Testis (tissue), 2 donors: ENCODE measurements around the gene PDE6H.

ENCODE experiments used
- POLR2A ChIP-seq: fragments of 450-650 bp; IDR thresholded peaks from one replicate; pipeline ENCODE4 v1.6.1; 2017; ENCODE audit warnings: antibody characterized with exemption, mild to moderate bottlenecking, moderate library complexity
- TF ChIP-seq, protein P1 (sequence below), 3 experiments: fragments of 450-650 bp in 2 of 3; fragments of 200-600 bp in 1 of 3; sonication (generic) in 1 of 3; IDR thresholded peaks; one replicate each; pipeline ENCODE4 v1.5.1; 2016 to 2019; ENCODE audit warnings: antibody characterized with exemption in 3 of 3, mild to moderate bottlenecking in 2 of 3, moderate library complexity in 1 of 3

DNA sequence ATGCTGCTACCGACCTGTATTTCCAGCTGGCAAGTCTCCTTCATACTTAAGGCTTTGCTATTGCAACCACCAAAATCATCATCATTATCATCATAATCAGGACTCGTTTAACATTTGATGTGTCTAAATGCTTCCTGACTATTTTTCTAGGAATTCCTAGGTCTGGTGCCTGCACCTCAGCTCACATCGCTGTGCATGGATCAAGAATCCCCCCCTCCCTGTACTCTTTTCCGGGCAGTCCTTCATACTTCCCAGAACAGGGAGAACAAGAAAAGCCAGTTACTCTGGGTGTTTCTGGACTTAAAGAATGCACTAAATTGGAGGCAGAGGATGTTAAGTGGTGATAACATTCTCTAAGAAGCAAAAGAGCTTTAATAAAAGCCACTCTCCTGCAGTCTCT is 43.9 kb upstream of the PDE6H start:
- no peak for TF ChIP-seq POLR2A
- TF ChIP-seq, protein P1, sequence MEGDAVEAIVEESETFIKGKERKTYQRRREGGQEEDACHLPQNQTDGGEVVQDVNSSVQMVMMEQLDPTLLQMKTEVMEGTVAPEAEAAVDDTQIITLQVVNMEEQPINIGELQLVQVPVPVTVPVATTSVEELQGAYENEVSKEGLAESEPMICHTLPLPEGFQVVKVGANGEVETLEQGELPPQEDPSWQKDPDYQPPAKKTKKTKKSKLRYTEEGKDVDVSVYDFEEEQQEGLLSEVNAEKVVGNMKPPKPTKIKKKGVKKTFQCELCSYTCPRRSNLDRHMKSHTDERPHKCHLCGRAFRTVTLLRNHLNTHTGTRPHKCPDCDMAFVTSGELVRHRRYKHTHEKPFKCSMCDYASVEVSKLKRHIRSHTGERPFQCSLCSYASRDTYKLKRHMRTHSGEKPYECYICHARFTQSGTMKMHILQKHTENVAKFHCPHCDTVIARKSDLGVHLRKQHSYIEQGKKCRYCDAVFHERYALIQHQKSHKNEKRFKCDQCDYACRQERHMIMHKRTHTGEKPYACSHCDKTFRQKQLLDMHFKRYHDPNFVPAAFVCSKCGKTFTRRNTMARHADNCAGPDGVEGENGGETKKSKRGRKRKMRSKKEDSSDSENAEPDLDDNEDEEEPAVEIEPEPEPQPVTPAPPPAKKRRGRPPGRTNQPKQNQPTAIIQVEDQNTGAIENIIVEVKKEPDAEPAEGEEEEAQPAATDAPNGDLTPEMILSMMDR (IDR thresholded peaks at IDR 0.05): no peak
